GM12864 (cell line): ENCODE data around the gene CYP1A2.

Experiments
- DNase-seq: peaks from one replicate; pipeline ENCODE4 v3.0.0-alpha.2; 2011; ENCODE audit warnings: low read depth
- H3K4me3 ChIP-seq: 2 replicates; pipeline ENCODE4 v1.5.1; 2011; ENCODE audit warnings: mild to moderate bottlenecking, low read depth, low read length, control low read depth
- CTCF ChIP-seq: IDR thresholded peaks from 2 replicates; pipeline ENCODE4 v1.5.1; 2011; ENCODE audit warnings: low read depth, mild to moderate bottlenecking, moderate library complexity, low read length, control low read depth, inconsistent platforms; ENCODE audit errors: missing control alignments

Gene CYP1A2

GRCh38 chr15:74758736-74759135, 10.1 kb downstream of the CYP1A2 start:
- no peak for TF ChIP-seq CTCF
- no peak for DNase-seq
- H3K4me3 ChIP-seq: no peak overlapping the region

- no peak overlapping the region for H3K4me3 ChIP-seq
- DNase-seq: no peak
- TF ChIP-seq CTCF: no peak
Measured at GRCh38 chr15:74762791-74763150, 14.1 kb downstream of the CYP1A2 start.

GRCh38 chr15:74763416-74763815, 14.8 kb downstream of the CYP1A2 start:
- no peak overlapping the region for H3K4me3 ChIP-seq
- no peak for TF ChIP-seq CTCF
- no peak for DNase-seq

- no peak for DNase-seq
- no peak for TF ChIP-seq CTCF
Measured at GRCh38 chr15:74767167-74768098, 18.8 kb downstream of the CYP1A2 start.

GRCh38 chr15:74768099-74768770, 19.6 kb downstream of the CYP1A2 start:
- H3K4me3 ChIP-seq: no peak overlapping the region
- no peak for DNase-seq
- TF ChIP-seq CTCF: no peak

More at GRCh38 chr15:74767167-74768098, 18.8 kb downstream of the CYP1A2 start:
- no peak overlapping the region for H3K4me3 ChIP-seq

GRCh38 chr15:74768771-74769342, 20.2 kb downstream of the CYP1A2 start:
- H3K4me3 ChIP-seq: no peak overlapping the region
- TF ChIP-seq CTCF: peak; percentile 80
- DNase-seq: no peak
